Anterior cingulate cortex (tissue), 58 donors: Measurements from ENCODE around the gene GPR101.
"Not testable (repeated sequence)": the region's sequence is repeated elsewhere in the genome, so short reads cannot be mapped to it uniquely, and the experiment has no call there.

ENCODE experiments used
- DNase-seq, 58 donors: peaks; one replicate each; lab custom pipeline; 2025; lab: John Stamatoyannopoulos, UW

The GPR101 gene

GRCh38 chrX:137031039-137031438 is 2.8 kb downstream of the GPR101 start:
- DNase-seq = no peak

GRCh38 chrX:137028699-137029098 is 5.1 kb downstream of the GPR101 start:
- no peak for DNase-seq

GRCh38 chrX:137025930-137026329 is 7.9 kb downstream of the GPR101 start:
- no peak for DNase-seq

DNA sequence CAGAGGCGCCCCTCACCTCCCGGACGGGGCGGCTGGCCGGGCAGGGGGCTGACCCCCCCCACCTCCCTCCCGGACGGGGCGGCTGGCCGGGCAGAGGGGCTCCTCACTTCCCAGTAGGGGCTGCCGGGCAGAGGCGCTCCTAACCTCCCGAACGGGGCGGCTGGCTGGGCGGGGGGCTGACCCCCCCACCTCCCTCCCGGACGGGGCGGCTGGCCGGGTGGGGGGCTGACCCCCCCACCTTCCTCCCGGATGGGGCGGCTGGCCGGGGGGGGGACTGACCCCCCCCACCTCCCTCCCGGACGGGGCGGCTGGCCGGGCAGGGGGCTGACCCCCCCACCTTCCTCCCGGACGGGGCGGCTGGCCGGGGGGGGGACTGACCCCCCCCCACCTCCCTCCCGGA is 33.6 kb downstream of the GPR101 start:
- DNase-seq = not testable (repeated sequence)

DNA sequence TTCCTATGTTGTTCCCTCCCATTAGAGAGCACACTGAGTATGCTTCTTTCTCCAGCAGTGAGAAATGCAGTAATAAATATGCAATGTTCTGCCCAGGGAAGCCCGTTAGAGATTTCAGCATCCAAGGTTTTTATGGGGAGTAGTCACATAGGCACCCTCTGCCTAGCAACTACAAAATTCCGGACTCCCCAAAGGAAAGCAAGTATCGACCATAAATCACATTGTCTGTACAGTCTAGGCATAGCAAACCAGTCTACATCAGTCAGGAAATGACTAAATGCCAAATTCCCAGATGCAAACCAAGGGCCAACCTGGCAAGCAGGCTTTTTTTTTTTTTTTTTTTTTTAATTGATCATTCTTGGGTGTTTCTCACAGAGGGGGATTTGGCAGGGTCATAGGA is 34.8 kb downstream of the GPR101 start:
- no peak for DNase-seq
